Mucosa of rectum (tissue), 2 donors: ENCODE measurements around the gene PTGER4.
"Not testable (repeated sequence)": the region's sequence is repeated elsewhere in the genome, so short reads cannot be mapped to it uniquely, and the experiment has no call there.

Experiments used
- H3K27ac ChIP-seq, 2 donors: one replicate each; pipeline ENCODE4 v1.7.0; 2013; ENCODE audit warnings: inconsistent platforms in 2 of 2, low read depth in 2 of 2, low read length in 2 of 2
- H3K27me3 ChIP-seq, 2 donors: one replicate each; pipeline ENCODE4 v1.7.0; 2013; ENCODE audit warnings: low read length in 2 of 2; ENCODE audit not compliant: control insufficient read depth in 2 of 2, insufficient read depth in 2 of 2
- H3K36me3 ChIP-seq, 2 donors: one replicate each; pipeline ENCODE4 v1.7.0; 2013; ENCODE audit warnings: low read length in 2 of 2; ENCODE audit not compliant: control insufficient read depth in 2 of 2, insufficient read depth in 2 of 2
- H3K4me1 ChIP-seq, 2 donors: one replicate each; pipeline ENCODE4 v1.7.0; 2013; ENCODE audit warnings: low read length in 2 of 2, mild to moderate bottlenecking in 1 of 2; ENCODE audit not compliant: control insufficient read depth in 2 of 2, insufficient read depth in 2 of 2
- H3K4me3 ChIP-seq, 2 donors: one replicate each; pipeline ENCODE4 v1.7.0; 2013; ENCODE audit warnings: low read length in 2 of 2
- H3K9ac ChIP-seq, 2 donors: one replicate each; pipeline ENCODE4 v1.7.0; 2013; ENCODE audit warnings: low read length in 2 of 2, low read depth in 1 of 2, mild to moderate bottlenecking in 1 of 2
- H3K9me3 ChIP-seq, 2 donors: one replicate each; pipeline ENCODE4 v1.7.0; 2013; ENCODE audit warnings: low read length in 2 of 2; ENCODE audit not compliant: control insufficient read depth in 2 of 2
- donor health status: healthy.
- donor health status: Normal muscosa, but diverticular disease.

The PTGER4 gene

GRCh38 chr5:40679913-40680681, at the start of gene PTGER4:
Gene PTGER4, plus strand, starts transcription at chr5:40679915. Its CDS starts 1,079 bp downstream, at chr5:40680994.
- Histone ChIP-seq H3K36me3 (peaks cover 8 to 11% of the 10 kb centered on the region in 2 donors), H3K9ac (peak within 1 kb of the TSS; percentile 96 to 99), H3K4me3 (peak within 1 kb of the TSS; percentile 92 to 98), H3K9me3 (no peaks in the 10 kb centered on the region), H3K27me3 (no peaks in the 10 kb centered on the region), H3K27ac (peak within 1 kb of the TSS; percentile 96 to 99), H3K4me1 (peaks cover 14 to 17% of the 10 kb centered on the region in 2 donors)

- no peak overlapping the region for H3K4me3 ChIP-seq
- no peaks in the 10 kb centered on the region for H3K27me3 ChIP-seq
- H3K9me3 ChIP-seq: no peaks in the 10 kb centered on the region
- H3K36me3 ChIP-seq: no peaks in the 10 kb centered on the region
- peaks cover 0 to 10% of the 10 kb centered on the region in 2 donors for H3K4me1 ChIP-seq
- H3K27ac ChIP-seq: no peak overlapping the region
- no peak overlapping the region for H3K9ac ChIP-seq
These were observed 49.6 kb upstream of the PTGER4 start for GRCh38 chr5:40630126-40630525.

- H3K27ac ChIP-seq: no peak overlapping the region
- no peaks in the 10 kb centered on the region for H3K36me3 ChIP-seq
- H3K9me3 ChIP-seq: no peaks in the 10 kb centered on the region
- peaks cover 0 to 10% of the 10 kb centered on the region in 2 donors for H3K4me1 ChIP-seq
- H3K9ac ChIP-seq: no peak overlapping the region
- no peaks in the 10 kb centered on the region for H3K27me3 ChIP-seq
- H3K4me3 ChIP-seq: no peak overlapping the region
These were observed 48.5 kb upstream of the PTGER4 start for GRCh38 chr5:40631236-40631635.

GRCh38 chr5:40634154-40634553, 45.6 kb upstream of the PTGER4 start:
- H3K27ac ChIP-seq: no peak overlapping the region
- no peak overlapping the region for H3K9ac ChIP-seq
- H3K4me3 ChIP-seq: no peak overlapping the region
- no peaks in the 10 kb centered on the region for H3K9me3 ChIP-seq
- H3K36me3 ChIP-seq: no peaks in the 10 kb centered on the region
- H3K4me1 ChIP-seq: peaks cover 0 to 10% of the 10 kb centered on the region in 2 donors
- H3K27me3 ChIP-seq: no peaks in the 10 kb centered on the region

- H3K9me3 ChIP-seq: no peaks in the 10 kb centered on the region
- no peak overlapping the region for H3K9ac ChIP-seq
- H3K4me1 ChIP-seq: peaks cover 0 to 10% of the 10 kb centered on the region in 2 donors
- no peaks in the 10 kb centered on the region for H3K36me3 ChIP-seq
- H3K4me3 ChIP-seq: no peak overlapping the region
- no peak overlapping the region for H3K27ac ChIP-seq
- no peaks in the 10 kb centered on the region for H3K27me3 ChIP-seq
These were observed 45.1 kb upstream of the PTGER4 start for GRCh38 chr5:40634593-40634992.

- H3K27ac ChIP-seq, H3K4me3 ChIP-seq, H3K36me3 ChIP-seq, H3K9me3 ChIP-seq, H3K27me3 ChIP-seq, H3K4me1 ChIP-seq, H3K9ac ChIP-seq: not testable (repeated sequence)
These were observed 40.2 kb upstream of the PTGER4 start for GRCh38 chr5:40639531-40639930.

- Histone ChIP-seq H3K27me3 (no peaks in the 10 kb centered on the region), H3K9me3 (no peaks in the 10 kb centered on the region), H3K4me1 (peaks cover 0 to 7% of the 10 kb centered on the region in 2 donors), H3K9ac (no peak overlapping the region), H3K36me3 (no peaks in the 10 kb centered on the region), H3K4me3 (no peak overlapping the region), H3K27ac (peak overlapping the region; percentile 15 to 61)
These were observed 33.4 kb upstream of the PTGER4 start for GRCh38 chr5:40646266-40646665.

GRCh38 chr5:40648150-40648549, 31.6 kb upstream of the PTGER4 start:
- no peak overlapping the region for H3K27ac ChIP-seq
- H3K4me1 ChIP-seq: peaks cover 10 to 12% of the 10 kb centered on the region in 2 donors
- H3K9me3 ChIP-seq: no peaks in the 10 kb centered on the region
- H3K27me3 ChIP-seq: no peaks in the 10 kb centered on the region
- no peaks in the 10 kb centered on the region for H3K36me3 ChIP-seq
- H3K9ac ChIP-seq: no peak overlapping the region
- H3K4me3 ChIP-seq: no peak overlapping the region

GRCh38 chr5:40649463-40650030, 30.2 kb upstream of the PTGER4 start:
- no peak overlapping the region for H3K4me3 ChIP-seq
- H3K9me3 ChIP-seq: no peaks in the 10 kb centered on the region
- no peak overlapping the region for H3K27ac ChIP-seq
- H3K4me1 ChIP-seq: peaks cover 11 to 12% of the 10 kb centered on the region in 2 donors
- no peaks in the 10 kb centered on the region for H3K36me3 ChIP-seq
- no peak overlapping the region for H3K9ac ChIP-seq
- no peaks in the 10 kb centered on the region for H3K27me3 ChIP-seq

- Histone ChIP-seq H3K27ac (no peak overlapping the region), H3K4me3 (no peak overlapping the region), H3K27me3 (no peaks in the 10 kb centered on the region), H3K4me1 (peaks cover 11 to 12% of the 10 kb centered on the region in 2 donors), H3K9ac (no peak overlapping the region), H3K9me3 (no peaks in the 10 kb centered on the region), H3K36me3 (no peaks in the 10 kb centered on the region)
These were observed 28.5 kb upstream of the PTGER4 start for GRCh38 chr5:40651201-40651600.
